GM12864 (cell line): ENCODE measurements around the gene GABRB3.

Experiments used
- DNase-seq: peaks from one replicate; pipeline ENCODE4 v3.0.0-alpha.2; 2011; ENCODE audit warnings: low read depth
- H3K4me3 ChIP-seq: 2 replicates; pipeline ENCODE4 v1.5.1; 2011; ENCODE audit warnings: mild to moderate bottlenecking, low read depth, low read length, control low read depth
- TF ChIP-seq, protein P1 (sequence below): IDR thresholded peaks from 2 replicates; pipeline ENCODE4 v1.5.1; 2011; ENCODE audit warnings: low read depth, mild to moderate bottlenecking, moderate library complexity, low read length, control low read depth, inconsistent platforms; ENCODE audit errors: missing control alignments

The GABRB3 gene

DNA sequence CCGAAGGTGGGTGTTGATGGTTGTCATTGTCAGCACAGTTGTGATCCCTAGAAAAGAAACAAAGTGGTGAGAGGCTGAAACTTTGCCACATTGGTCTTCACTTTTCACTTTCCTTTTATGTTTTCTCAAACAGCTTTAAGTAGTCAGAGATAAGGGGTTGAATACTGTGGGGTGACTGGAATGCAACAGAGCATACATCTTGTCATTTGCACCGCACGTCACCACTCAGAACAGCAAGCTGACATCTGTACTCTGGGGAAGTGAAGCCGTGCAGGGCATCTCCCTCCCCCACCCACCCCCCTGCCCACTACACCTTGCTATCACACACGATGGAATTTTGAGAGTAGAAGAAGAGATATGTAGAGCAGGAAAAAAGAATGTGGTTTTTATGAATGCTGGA, 211.7 kb downstream of the GABRB3 start:
- TF ChIP-seq, protein P1, sequence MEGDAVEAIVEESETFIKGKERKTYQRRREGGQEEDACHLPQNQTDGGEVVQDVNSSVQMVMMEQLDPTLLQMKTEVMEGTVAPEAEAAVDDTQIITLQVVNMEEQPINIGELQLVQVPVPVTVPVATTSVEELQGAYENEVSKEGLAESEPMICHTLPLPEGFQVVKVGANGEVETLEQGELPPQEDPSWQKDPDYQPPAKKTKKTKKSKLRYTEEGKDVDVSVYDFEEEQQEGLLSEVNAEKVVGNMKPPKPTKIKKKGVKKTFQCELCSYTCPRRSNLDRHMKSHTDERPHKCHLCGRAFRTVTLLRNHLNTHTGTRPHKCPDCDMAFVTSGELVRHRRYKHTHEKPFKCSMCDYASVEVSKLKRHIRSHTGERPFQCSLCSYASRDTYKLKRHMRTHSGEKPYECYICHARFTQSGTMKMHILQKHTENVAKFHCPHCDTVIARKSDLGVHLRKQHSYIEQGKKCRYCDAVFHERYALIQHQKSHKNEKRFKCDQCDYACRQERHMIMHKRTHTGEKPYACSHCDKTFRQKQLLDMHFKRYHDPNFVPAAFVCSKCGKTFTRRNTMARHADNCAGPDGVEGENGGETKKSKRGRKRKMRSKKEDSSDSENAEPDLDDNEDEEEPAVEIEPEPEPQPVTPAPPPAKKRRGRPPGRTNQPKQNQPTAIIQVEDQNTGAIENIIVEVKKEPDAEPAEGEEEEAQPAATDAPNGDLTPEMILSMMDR: no peak
- DNase-seq: no peak
- no peak overlapping the region for H3K4me3 ChIP-seq

DNA sequence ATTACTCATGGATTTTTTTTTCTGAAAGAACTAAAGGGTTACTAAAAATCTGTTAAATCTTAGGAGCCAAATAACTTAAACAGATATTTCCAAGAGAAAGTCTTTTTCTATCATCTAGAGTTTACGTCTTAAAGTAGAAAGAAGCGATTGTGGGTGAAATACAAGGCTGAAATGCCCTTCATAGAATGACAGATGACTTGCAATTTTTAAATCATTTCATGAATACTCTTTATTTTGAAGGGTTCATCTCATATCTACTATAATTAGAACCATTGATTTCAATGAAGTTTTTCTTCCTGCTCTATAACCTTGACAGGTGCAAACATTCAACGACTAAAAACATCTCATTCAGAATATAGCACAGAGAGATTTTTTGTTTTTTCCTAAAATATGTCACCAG, 217.0 kb downstream of the GABRB3 start:
- TF ChIP-seq, protein P1: no peak
- no peak for DNase-seq
- no peak overlapping the region for H3K4me3 ChIP-seq

DNA sequence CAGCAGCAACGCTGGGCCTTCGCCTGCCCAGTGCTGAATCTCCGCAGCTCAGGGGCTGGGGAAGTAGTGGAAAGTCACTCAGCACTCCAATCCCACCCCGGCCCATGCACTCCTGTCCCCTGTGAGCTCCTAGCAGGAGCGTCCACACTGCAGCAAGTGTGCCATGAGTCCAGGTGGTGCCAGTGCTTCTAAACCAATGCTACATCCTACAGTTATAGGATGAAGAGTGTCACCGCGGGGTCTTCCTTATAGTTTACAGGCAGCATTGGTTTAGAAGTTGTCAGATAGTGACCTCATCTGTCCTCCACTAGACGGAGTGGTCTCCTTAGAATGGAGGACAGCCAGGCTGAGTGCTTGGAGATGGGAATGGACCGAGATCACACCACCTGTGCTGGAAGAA, 221.4 kb downstream of the GABRB3 start:
- TF ChIP-seq, protein P1: no peak

DNA sequence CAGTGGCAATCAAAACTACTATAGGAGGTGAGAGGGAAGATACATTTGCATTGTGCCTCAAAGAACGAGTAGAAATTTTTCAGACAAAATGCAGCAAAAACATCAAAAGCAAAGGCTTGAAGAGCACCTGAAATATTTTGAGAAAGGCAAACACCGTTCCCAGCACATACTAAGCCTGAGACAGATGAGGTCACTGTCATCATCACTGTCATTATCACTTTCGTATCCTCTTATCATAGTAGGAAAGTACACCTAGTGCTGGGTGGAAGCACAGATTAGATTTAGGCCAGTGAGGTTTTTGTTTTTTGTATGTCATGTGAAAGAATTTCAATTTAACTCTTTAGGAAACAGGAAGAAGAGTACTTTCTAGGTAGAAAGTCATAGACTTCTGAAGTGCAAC, 222.0 kb downstream of the GABRB3 start:
- H3K4me3 ChIP-seq: no peak overlapping the region
- DNase-seq: no peak
- TF ChIP-seq, protein P1: no peak

More for the DNA sequence above, 221.4 kb downstream of the GABRB3 start:
- no peak for DNase-seq
- no peak overlapping the region for H3K4me3 ChIP-seq

DNA sequence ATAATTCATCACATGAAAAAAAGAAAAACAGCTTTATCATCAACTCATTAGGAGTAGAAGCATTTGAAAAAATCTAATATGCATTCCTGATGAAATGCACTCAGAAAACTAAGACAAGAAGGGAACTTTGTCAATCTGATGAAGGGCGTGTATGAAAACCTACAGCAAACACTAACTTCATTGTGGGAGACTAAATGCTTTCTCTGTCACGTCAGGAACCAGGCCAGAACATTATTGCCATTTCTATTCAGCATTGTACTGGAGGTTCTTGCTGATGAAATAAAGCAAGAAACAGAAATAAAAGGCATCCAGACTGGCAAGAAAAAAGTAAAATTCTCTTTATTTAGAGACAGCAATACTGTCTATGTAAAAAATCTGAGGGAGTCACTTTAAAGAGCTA, 235.2 kb downstream of the GABRB3 start:
- TF ChIP-seq, protein P1: no peak
- H3K4me3 ChIP-seq: no peak overlapping the region
- no peak for DNase-seq

DNA sequence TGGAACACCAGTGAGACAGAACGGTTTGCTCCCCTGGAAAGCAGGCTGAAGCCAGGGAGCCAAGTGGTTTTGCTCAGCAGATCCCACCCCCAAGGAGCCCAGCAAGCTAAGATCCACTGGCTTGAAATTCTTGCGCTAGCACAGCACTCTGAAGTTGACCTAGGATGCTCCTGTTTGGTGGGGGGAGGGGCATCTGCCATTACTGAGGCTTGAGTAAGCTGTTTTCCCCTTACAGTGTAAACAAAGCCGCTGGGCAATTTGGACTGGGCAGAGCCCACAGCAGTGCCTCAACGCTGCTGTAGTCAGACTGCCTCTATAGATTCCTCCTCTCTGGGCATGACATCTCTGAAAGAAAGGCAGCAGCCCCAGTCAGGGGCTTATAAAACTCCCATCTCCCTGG, 241.4 kb downstream of the GABRB3 start:
- DNase-seq: no peak
- TF ChIP-seq, protein P1: no peak
- H3K4me3 ChIP-seq: no peak overlapping the region

DNA sequence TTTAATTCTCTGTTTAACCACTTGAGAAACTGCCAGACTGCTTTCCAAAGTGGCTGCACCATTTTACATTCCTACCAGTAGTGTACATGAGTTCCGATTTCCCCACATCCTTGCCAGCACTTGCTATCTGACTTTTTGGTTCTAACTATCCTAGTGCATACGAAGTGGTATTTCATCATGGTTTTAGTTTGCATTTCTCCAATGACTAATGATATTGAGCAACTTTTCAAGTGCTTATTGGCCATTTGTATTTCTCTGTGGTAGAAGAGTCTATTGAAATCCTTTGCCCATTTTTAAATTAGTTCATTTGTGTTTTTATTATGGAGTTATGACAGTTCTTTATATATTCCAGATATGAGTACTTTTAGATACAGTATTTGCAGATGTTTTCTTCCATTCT, 247.8 kb downstream of the GABRB3 start:
- TF ChIP-seq, protein P1: no peak
- DNase-seq: no peak
- no peak overlapping the region for H3K4me3 ChIP-seq
